HL-60 (cell line): Measurements from ENCODE around the gene EAF2.

Source experiments
- DNase-seq, 2 experiments: peaks; one replicate each; pipeline ENCODE4 v3.0.0-alpha.2; 2010 to 2020; ENCODE audit warnings: low read depth in 1 of 2, low spot score in 1 of 2
- H3K27ac ChIP-seq: fragments of 250-450 bp; sonication (Bioruptor Pico); replicated peaks from 2 replicates; pipeline ENCODE4 v1.5.1; 2020; ENCODE audit warnings: mild to moderate bottlenecking, moderate library complexity
- H3K27me3 ChIP-seq: fragments of 250-450 bp; sonication (Bioruptor Pico); 2 replicates; pipeline ENCODE4 v1.5.1; 2021; ENCODE audit warnings: mild to moderate bottlenecking, moderate library complexity; ENCODE audit not compliant: insufficient read depth, poor library complexity, severe bottlenecking
- H3K4me3 ChIP-seq: replicated peaks from 2 replicates; pipeline ENCODE4 v1.5.1; 2011; ENCODE audit warnings: mild to moderate bottlenecking, control low read depth, low read length; ENCODE audit not compliant: insufficient read depth
- CTCF ChIP-seq: IDR thresholded peaks from one replicate; pipeline ENCODE4 v1.5.1; 2011; ENCODE audit warnings: low read length, control low read depth, inconsistent platforms; ENCODE audit not compliant: insufficient read depth
- GABPA ChIP-seq: IDR thresholded peaks from 2 replicates; pipeline ENCODE4 v1.6.1; 2012; ENCODE audit warnings: low read depth
- POLR2AphosphoS5 ChIP-seq: IDR thresholded peaks from 2 replicates; pipeline ENCODE4 v1.6.1; 2012; ENCODE audit warnings: low read depth
- REST ChIP-seq: IDR thresholded peaks from 2 replicates; pipeline ENCODE4 v1.6.1; 2012; ENCODE audit warnings: low read depth; ENCODE audit not compliant: insufficient replicate concordance
- SPI1 ChIP-seq: IDR thresholded peaks from 2 replicates; pipeline ENCODE4 v1.6.1; 2012; ENCODE audit warnings: low read depth, mild to moderate bottlenecking, borderline replicate concordance

Gene EAF2

GRCh38 chr3:121817753-121818152 lies 17.3 kb upstream of the EAF2 start:
- Histone ChIP-seq H3K27ac (peak overlapping the region; percentile 74), H3K4me3 (no peak overlapping the region), H3K27me3 (no peaks in the 10 kb centered on the region)
- TF ChIP-seq GABPA (no peak), SPI1 (peak; percentile 94)
- peak in 1 of 2 experiments; percentile 61 for DNase-seq

- peak overlapping the region; percentile 74 for H3K27ac ChIP-seq
- TF ChIP-seq POLR2AphosphoS5 (no peak), CTCF (no peak), GABPA (no peak), SPI1 (no peak)
- no peaks in the 10 kb centered on the region for H3K27me3 ChIP-seq
- H3K4me3 ChIP-seq = no peak overlapping the region
- no peak for DNase-seq
Observed at GRCh38 chr3:121818578-121818977, 16.4 kb upstream of the EAF2 start.

GRCh38 chr3:121819236-121819635 lies 15.8 kb upstream of the EAF2 start:
- Histone ChIP-seq H3K4me3 (no peak overlapping the region), H3K27ac (no peak overlapping the region), H3K27me3 (no peaks in the 10 kb centered on the region)
- DNase-seq = peak in 1 of 2 experiments; percentile 28
- TF ChIP-seq REST (no peak), POLR2AphosphoS5 (no peak), SPI1 (no peak), GABPA (no peak), CTCF (no peak)

- Histone ChIP-seq H3K4me3 (no peak overlapping the region), H3K27me3 (no peaks in the 10 kb centered on the region), H3K27ac (no peak overlapping the region)
- TF ChIP-seq POLR2AphosphoS5 (no peak), GABPA (no peak), CTCF (no peak), REST (no peak), SPI1 (no peak)
- no peak for DNase-seq
Observed at GRCh38 chr3:121821421-121822199, 13.4 kb upstream of the EAF2 start.
